Hindlimb muscle (tissue), 1 donor: ENCODE measurements around the gene TAS2R46. TPM values are rescaled to one million over a fixed set of nuclear protein-coding genes. Genes with fewer than 3 reads are reported as not detected.
"Not testable (repeated sequence)": the region's sequence is repeated elsewhere in the genome, so short reads cannot be mapped to it uniquely, and the experiment has no call there.

Source experiments
- DNase-seq: peaks from one replicate; pipeline ENCODE4 v3.0.0-alpha.2; 2013
- polyA plus RNA-seq: library from polyadenylated mRNA; unstranded; fragments of 120-200 nt; gene quantifications from one replicate; pipeline ENCODE4 v1.2.1, GENCODE V29; 2013; ENCODE audit not compliant: insufficient read length

The TAS2R46 gene
- polyA plus RNA-seq, 1 donor = not detected

- not testable (repeated sequence) for DNase-seq
These were observed 28.1 kb downstream of the TAS2R46 start for GRCh38 chr12:11033959-11034358.

- no peak for DNase-seq
These were observed 30.8 kb downstream of the TAS2R46 start, which contains the start of gene TAS2R31 for GRCh38 chr12:11031307-11031706. TAS2R31 (minus strand) TSS chr12:11031407; CDS start chr12:11031335, 72 bp downstream.

- DNase-seq = no peak
These were observed 36.0 kb downstream of the TAS2R46 start for GRCh38 chr12:11026118-11026517.

GRCh38 chr12:11023387-11023786 lies 38.7 kb downstream of the TAS2R46 start:
- no peak for DNase-seq

- no peak for DNase-seq
These were observed 39.6 kb downstream of the TAS2R46 start, which contains the start of gene TAS2R19 for GRCh38 chr12:11022520-11022919. TAS2R19 (minus strand) TSS chr12:11022620; CDS start chr12:11022571, 49 bp downstream.

- no peak for DNase-seq
These were observed 45.2 kb downstream of the TAS2R46 start for GRCh38 chr12:11016937-11017336.

GRCh38 chr12:11015775-11016430 lies 46.2 kb downstream of the TAS2R46 start:
- DNase-seq = no peak

- DNase-seq = no peak
These were observed 47.9 kb downstream of the TAS2R46 start for GRCh38 chr12:11014234-11014633.

Other genes starting within 250 kb of the TAS2R46 start
- 0.50 TPM for gene TAS2R10, start 235.9 kb downstream of the TAS2R46 start, polyA plus RNA-seq
- gene PRR4, start 212.8 kb downstream of the TAS2R46 start, polyA plus RNA-seq = 4.1 TPM
- gene PRH1, start 178.0 kb downstream of the TAS2R46 start, polyA plus RNA-seq = 8.8 TPM
- not detected for gene TAS2R13, start 152.7 kb downstream of the TAS2R46 start, polyA plus RNA-seq
- gene PRH2, start 133.1 kb downstream of the TAS2R46 start, polyA plus RNA-seq = not detected
- gene TAS2R14, start 123.0 kb downstream of the TAS2R46 start, polyA plus RNA-seq = 2.5 TPM
- gene TAS2R50, start 75.4 kb downstream of the TAS2R46 start, polyA plus RNA-seq = not detected
- gene TAS2R20, start 64.0 kb downstream of the TAS2R46 start, polyA plus RNA-seq = 1.3 TPM
- gene TAS2R19, start 39.7 kb downstream of the TAS2R46 start, polyA plus RNA-seq = 1.3 TPM
- 0.90 TPM for gene TAS2R31, start 30.9 kb downstream of the TAS2R46 start, polyA plus RNA-seq
- 0.27 TPM for gene TAS2R43, start 30.0 kb upstream of the TAS2R46 start, polyA plus RNA-seq
- 0.14 TPM for gene TAS2R30, start 72.3 kb upstream of the TAS2R46 start, polyA plus RNA-seq
- gene SMIM10L1, start 108.9 kb upstream of the TAS2R46 start, polyA plus RNA-seq = 11.9 TPM
- not detected for gene TAS2R42, start 124.6 kb upstream of the TAS2R46 start, polyA plus RNA-seq
- not detected for gene PRB3, start 207.4 kb upstream of the TAS2R46 start, polyA plus RNA-seq
- gene PRB4, start 248.1 kb upstream of the TAS2R46 start, polyA plus RNA-seq = not detected